ENCODE results near the gene DIP2B.
"Not testable (repeated sequence)": the region's sequence is repeated elsewhere in the genome, so short reads cannot be mapped to it uniquely, and the experiment has no call there.

DIP2B gene

DNA sequence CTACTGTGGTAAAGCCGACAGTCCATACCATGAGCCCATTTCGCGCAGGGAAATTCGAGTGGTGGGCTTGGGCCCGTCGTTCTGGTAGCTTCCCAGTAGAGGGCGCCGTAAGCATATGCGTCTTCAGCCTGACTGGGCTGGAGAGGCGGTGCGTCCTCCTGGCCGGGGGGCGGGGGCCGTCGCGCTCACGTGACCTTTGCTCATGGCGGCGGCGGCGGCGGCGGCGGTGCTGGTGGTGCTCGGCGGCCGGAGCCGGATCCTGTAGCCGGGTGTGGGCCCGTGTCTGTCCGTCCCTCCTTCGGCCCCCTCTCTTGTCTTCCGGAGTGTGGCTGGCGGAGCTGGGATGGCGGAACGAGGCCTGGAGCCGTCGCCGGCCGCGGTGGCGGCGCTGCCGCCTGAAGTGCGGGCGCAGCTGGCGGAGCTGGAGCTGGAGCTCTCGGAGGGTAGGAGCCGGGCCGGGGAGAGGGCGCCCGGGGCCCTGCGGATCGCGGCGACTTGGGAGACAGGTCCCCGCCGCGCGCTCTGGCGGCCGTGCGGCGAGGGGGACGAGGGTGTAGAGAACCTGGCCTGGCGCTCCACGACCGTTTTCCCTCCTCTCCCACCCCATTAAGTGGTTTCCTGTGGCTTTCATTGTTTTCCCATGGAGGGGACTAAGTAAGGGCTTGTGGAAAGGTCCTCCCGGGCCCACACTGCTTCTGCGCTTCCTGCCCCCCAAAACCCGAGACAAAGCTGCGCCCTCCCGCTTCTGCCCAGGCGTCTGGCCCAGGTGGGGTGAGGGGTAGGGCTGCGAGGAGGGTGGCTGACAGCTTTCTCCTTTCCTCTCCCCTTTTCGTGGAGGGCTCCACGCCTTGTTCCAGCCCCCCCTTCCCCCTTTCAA is at the start of gene DIP2B:
DIP2B (plus strand) TSS at position 188 of the 877 bp plus-strand sequence; CDS start at position 344, 156 bp downstream.
- DNase-seq (ENCODE audit: low read depth in 2 of 2): peak; percentile 91 to 92

DNA sequence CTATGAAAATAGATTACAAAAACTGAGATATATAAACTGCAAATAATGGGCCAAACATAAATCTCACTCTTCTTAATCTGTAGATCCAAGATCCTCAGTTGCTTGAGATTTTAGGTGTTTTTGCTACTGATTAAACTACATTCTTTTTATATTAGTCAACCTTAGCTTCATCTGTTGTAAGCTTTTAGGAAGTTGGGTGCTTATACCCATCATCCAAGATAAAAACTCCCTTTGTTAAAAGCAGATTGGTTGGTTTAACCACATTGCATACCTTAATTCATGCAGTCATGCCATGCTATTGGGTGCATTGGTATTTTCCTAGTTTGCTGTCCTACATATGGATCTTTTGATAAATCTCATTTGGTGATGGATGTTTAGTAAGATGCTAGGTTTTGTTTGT is 46.2 kb upstream of the DIP2B start:
- no peak for DNase-seq (ENCODE audit: low read depth in 2 of 2)

DNA sequence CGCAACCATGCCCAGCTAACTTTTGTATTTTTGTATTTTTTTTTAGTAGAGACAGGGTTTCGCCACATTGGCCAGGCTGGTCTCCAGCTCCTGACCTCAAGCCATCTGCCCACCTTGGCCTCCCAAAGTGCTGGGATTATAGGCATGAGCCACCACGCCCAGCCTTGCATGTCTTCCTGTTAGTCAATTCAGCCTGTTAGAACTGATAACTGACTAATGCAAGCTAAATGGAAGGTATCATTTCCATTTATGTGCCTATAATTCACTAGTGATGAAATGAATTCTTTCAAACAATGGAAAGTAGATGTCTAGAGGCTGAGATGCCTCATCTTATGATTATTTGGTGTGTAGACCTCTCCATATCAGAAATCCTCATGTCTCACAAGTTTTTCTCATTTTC is 37.3 kb upstream of the DIP2B start:
- no peak for DNase-seq (ENCODE audit: low read depth in 2 of 2)

DNA sequence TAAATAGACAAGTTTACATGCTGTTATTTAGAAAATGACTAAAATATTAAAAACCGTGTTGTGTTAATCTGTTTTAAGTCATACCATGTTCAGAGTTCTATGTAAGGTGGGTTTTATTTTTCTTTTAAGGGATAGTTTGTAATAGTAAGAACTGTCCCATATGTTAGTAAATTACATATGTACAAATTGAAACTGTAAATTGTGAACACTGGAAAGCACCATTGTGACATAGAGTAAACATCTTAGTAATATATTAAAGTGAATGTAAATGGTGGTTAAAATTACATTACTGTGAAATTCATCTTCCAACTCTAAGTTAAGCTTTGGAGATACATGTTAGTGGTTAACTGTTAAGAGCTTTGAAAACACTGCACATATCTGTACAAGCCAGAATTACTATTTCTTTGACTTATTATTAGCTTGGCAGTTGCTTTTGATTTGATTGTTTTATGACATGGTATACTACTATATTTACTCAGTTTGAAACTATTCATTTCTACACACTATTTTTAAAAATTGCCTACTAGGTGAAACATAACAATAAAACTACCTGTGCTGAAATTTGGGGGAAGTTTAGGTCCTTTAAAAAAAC is 27.4 kb upstream of the DIP2B start:
- no peak for DNase-seq (ENCODE audit: low read depth in 2 of 2)

DNA sequence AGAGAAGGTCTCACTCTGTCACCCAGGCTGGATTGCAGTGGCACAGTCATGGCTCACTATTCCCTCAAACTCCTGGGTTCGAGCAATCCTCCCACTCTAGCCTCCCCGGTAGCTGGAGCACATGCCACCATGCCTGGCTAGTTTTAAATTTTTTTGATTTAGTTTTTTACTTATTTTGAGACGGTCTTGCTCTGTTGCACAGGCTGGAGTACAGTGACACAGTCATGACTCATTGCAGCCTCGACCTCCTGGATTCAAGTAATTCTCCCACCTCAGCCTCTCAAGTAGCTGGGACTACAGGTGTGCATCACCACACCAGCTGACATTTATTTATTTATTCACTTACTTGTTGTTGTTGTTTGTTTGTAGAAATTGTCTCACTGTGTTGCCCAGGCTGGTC is 22.2 kb upstream of the DIP2B start:
- DNase-seq (ENCODE audit: low read depth in 2 of 2): no peak

DNA sequence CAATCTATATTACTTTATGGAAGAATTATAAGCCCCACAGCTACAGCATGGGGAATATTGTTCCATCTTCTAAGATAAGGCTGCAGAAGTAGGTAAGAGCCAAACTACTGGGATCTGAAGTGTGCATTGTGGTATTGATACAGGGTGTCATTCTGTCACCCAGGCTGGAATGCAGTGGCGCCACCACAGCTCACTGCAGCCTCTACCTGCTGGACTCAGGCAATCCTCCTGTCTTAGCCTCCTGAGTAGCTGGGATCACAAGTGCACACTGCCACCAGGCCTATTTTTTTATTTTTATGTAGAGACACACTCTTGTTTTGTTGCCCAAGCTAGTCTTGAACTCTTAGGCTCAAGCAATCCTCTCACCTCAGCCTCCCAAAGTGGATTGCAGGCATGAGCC is 21.3 kb upstream of the DIP2B start:
- DNase-seq (ENCODE audit: low read depth in 2 of 2): no peak

DNA sequence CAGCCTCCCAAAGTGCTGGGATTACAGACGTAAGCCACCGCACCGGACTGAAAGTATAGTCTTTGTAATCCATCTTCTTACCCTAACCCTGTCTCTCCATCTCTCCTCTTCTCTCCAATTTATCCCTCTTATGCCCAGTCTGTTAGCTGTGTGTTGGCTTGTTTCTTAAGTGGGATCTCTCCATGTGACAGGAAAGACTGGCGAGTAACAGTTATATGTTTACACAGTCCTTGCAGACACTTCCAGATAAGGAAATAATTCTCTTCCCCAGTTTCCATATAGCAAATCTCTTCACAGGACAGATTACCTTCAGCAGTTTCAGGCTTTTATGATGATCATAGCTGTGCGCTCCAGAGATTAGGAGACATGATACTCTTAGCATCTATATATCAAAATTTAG is 16.0 kb upstream of the DIP2B start:
- no peak for DNase-seq (ENCODE audit: low read depth in 2 of 2)

GRCh38 chr12:50498119-50498518 is 6.7 kb upstream of the DIP2B start:
- not testable (repeated sequence) for DNase-seq (ENCODE audit: low read depth in 2 of 2)

DNA sequence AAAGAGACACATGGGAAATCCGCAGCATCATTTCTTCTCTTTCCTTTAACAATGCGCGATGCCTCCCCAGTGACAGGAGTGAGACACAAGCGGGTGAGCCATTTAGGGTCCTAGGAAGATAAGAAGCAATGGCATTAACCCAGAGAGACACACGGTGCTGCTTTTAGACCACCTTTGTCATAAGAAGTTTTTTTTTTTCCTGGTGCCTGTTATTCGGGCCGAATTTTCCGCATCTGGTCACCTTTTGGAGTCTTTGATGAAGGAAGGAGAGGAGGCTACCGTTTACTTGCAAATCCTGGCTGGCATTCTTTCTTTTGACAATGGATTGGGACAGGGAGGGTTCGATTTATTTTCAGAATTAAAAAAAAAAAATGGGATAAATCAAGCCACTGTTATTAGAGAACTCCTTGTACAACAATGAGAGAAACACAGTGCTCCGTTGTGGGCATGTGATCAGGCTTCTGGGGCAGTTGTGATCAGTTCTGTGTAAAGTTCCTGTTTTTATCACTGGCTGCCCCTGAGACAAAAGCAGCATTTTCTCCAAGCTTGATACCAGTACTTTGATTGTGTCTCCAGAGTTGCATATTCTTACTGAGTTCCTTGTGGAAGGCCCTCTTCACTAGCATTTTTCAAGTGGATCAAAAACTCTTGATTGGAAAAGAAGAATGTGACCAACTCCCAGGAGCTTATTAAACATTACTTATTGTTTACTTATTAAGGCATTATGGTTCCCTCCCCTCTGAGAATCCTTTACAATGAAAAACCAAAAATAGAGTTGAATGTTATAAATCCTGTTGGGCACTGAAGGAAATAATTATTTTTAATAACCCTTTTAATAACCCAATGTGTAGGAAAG is 1.1 kb downstream of the DIP2B start:
- DNase-seq (ENCODE audit: low read depth in 2 of 2): no peak

- DNase-seq (ENCODE audit: low read depth in 2 of 2): no peak
These were observed 2.1 kb downstream of the DIP2B start for GRCh38 chr12:50506753-50507473.

GRCh38 chr12:50507474-50507838 is 2.7 kb downstream of the DIP2B start:
- DNase-seq (ENCODE audit: low read depth in 2 of 2): no peak

- DNase-seq (ENCODE audit: low read depth in 2 of 2): no peak
These were observed 3.1 kb downstream of the DIP2B start for GRCh38 chr12:50507930-50508329.

GRCh38 chr12:50508414-50508813 is 3.6 kb downstream of the DIP2B start:
- DNase-seq (ENCODE audit: low read depth in 2 of 2): no peak

DNA sequence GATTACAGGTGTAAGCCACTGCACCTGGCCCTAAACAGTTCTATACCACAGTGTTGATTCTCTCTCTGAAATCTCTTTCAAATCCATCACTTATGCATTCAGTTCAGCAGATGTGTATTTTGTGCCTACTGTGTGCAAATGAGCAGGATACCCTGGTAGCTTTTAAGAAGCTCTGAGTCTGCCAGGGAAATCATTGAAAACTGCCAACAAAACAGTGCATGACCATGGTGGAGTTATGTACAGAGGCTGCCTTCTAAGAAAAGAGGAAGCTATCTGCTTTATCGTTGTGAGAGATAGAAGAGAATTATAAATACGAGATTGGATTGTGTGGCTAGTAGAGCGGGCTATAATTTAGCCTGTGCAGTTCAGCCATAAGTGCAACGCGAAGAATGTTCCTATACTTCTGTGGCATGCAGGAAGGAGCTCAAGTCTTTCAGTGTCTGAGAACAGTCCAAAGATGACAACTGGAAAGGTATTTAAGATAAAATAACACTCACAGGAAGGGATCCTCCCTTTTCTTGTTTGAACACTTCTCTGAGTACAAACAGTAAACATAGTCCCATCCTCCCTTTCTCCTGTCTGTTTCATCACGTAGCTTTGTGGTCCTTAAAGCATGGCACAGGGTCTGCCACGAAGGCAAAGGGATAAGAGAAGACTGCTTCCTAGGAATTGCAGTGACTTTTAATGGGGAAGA is 4.3 kb downstream of the DIP2B start:
- DNase-seq (ENCODE audit: low read depth in 2 of 2): no peak

GRCh38 chr12:50514526-50515276 is 9.9 kb downstream of the DIP2B start:
- no peak for DNase-seq (ENCODE audit: low read depth in 2 of 2)

GRCh38 chr12:50515587-50515986 is 10.8 kb downstream of the DIP2B start:
- no peak for DNase-seq (ENCODE audit: low read depth in 2 of 2)

DNA sequence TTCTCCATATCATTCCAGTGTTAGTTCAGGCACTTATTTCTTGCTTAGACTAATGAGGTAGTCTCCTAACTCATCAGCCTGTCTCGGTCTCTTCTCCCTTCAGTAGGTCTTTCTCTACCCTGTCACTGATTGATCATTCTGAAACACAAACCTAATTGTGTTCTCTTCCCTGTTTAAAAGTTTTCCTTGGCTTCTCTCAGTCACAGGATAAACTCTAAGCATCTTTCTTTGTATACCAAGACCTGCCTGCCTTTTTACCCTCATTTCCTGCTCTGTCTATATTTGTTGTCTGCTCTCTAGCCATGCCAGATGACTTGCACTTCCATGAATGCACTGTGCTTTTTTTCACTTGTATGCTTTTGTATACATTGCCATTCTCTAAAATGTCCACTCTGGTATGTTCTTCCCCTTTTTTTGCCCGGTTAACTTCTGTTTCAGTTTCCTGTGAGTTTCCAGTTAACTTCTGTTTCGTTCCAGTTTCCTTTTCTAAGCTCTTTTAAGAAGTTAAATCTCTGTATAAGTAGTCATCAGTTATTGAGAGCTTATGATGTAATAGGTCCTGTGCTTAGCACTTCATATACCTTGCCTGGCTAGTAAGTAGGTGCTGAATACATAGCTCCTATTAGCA is 12.8 kb downstream of the DIP2B start:
- no peak for DNase-seq (ENCODE audit: low read depth in 2 of 2)

- DNase-seq (ENCODE audit: low read depth in 2 of 2): no peak
These were observed 13.3 kb downstream of the DIP2B start for GRCh38 chr12:50518090-50518489.

- no peak for DNase-seq (ENCODE audit: low read depth in 2 of 2)
These were observed 14.6 kb downstream of the DIP2B start for GRCh38 chr12:50519353-50519752.

Measured in stimulated activated CD8-positive, alpha-beta memory T cell treated with anti-CD3 and anti-CD28 coated beads, Interleukin-7, amount 100 ng/mL, for 4 hours (primary cell).